Mucosa of stomach (tissue), 1 donor: ENCODE results near the gene TGFBR3.

Experiments used
- H3K27me3 ChIP-seq: one replicate; pipeline ENCODE4 v1.7.0; 2013; ENCODE audit warnings: mild to moderate bottlenecking, low read length; ENCODE audit not compliant: control insufficient read depth, insufficient read depth
- H3K36me3 ChIP-seq: one replicate; pipeline ENCODE4 v1.7.0; 2013; ENCODE audit warnings: low read length; ENCODE audit not compliant: control insufficient read depth, insufficient read depth
- H3K4me1 ChIP-seq: one replicate; pipeline ENCODE4 v1.7.0; 2013; ENCODE audit warnings: mild to moderate bottlenecking, low read length; ENCODE audit not compliant: control insufficient read depth, insufficient read depth
- H3K4me3 ChIP-seq: one replicate; pipeline ENCODE4 v1.7.0; 2013; ENCODE audit warnings: low read length
- H3K9ac ChIP-seq: one replicate; pipeline ENCODE4 v1.7.0; 2013; ENCODE audit warnings: mild to moderate bottlenecking, low read length, moderate library complexity
- H3K9me3 ChIP-seq: one replicate; pipeline ENCODE4 v1.7.0; 2013; ENCODE audit warnings: mild to moderate bottlenecking, low read length, moderate library complexity; ENCODE audit not compliant: control insufficient read depth
- donor health status: Pancreatic carcinoma.

The TGFBR3 gene

GRCh38 chr1:91777196-91777595 is 108.8 kb downstream of the TGFBR3 start:
- H3K4me1 ChIP-seq, result no peaks in the 10 kb centered on the region
- no peak overlapping the region for H3K9ac ChIP-seq
- no peaks in the 10 kb centered on the region for H3K27me3 ChIP-seq
- H3K4me3 ChIP-seq, result no peak overlapping the region
- H3K9me3 ChIP-seq, result no peaks in the 10 kb centered on the region
- no peaks in the 10 kb centered on the region for H3K36me3 ChIP-seq

- Histone ChIP-seq H3K4me1 (no peaks in the 10 kb centered on the region), H3K9me3 (no peaks in the 10 kb centered on the region), H3K36me3 (no peaks in the 10 kb centered on the region), H3K27me3 (no peaks in the 10 kb centered on the region), H3K4me3 (no peak overlapping the region), H3K9ac (no peak overlapping the region)
Observed at GRCh38 chr1:91776068-91776794, 109.7 kb downstream of the TGFBR3 start.

- Histone ChIP-seq H3K9me3 (no peaks in the 10 kb centered on the region), H3K9ac (no peak overlapping the region), H3K4me1 (no peaks in the 10 kb centered on the region), H3K27me3 (no peaks in the 10 kb centered on the region), H3K4me3 (no peak overlapping the region), H3K36me3 (no peaks in the 10 kb centered on the region)
Observed at GRCh38 chr1:91775227-91775626, 110.7 kb downstream of the TGFBR3 start.

GRCh38 chr1:91774520-91775203 is 111.3 kb downstream of the TGFBR3 start:
- H3K4me3 ChIP-seq, result no peak overlapping the region
- H3K36me3 ChIP-seq, result no peaks in the 10 kb centered on the region
- no peak overlapping the region for H3K9ac ChIP-seq
- no peaks in the 10 kb centered on the region for H3K9me3 ChIP-seq
- no peaks in the 10 kb centered on the region for H3K4me1 ChIP-seq
- no peaks in the 10 kb centered on the region for H3K27me3 ChIP-seq

GRCh38 chr1:91771717-91772116 is 114.2 kb downstream of the TGFBR3 start:
- H3K4me3 ChIP-seq, result no peak overlapping the region
- H3K9me3 ChIP-seq, result no peaks in the 10 kb centered on the region
- H3K36me3 ChIP-seq, result no peaks in the 10 kb centered on the region
- no peaks in the 10 kb centered on the region for H3K4me1 ChIP-seq
- H3K27me3 ChIP-seq, result no peaks in the 10 kb centered on the region
- H3K9ac ChIP-seq, result no peak overlapping the region

- Histone ChIP-seq H3K36me3 (no peaks in the 10 kb centered on the region), H3K4me3 (no peak overlapping the region), H3K27me3 (no peaks in the 10 kb centered on the region), H3K9ac (no peak overlapping the region), H3K4me1 (no peaks in the 10 kb centered on the region), H3K9me3 (no peaks in the 10 kb centered on the region)
Observed at GRCh38 chr1:91770667-91771268, 115.2 kb downstream of the TGFBR3 start.

GRCh38 chr1:91769742-91770141 is 116.2 kb downstream of the TGFBR3 start:
- Histone ChIP-seq H3K27me3 (no peaks in the 10 kb centered on the region), H3K4me1 (no peaks in the 10 kb centered on the region), H3K4me3 (no peak overlapping the region), H3K36me3 (no peaks in the 10 kb centered on the region), H3K9me3 (no peaks in the 10 kb centered on the region), H3K9ac (no peak overlapping the region)

GRCh38 chr1:91768786-91769725 is 116.9 kb downstream of the TGFBR3 start:
- no peak overlapping the region for H3K4me3 ChIP-seq
- no peaks in the 10 kb centered on the region for H3K4me1 ChIP-seq
- H3K27me3 ChIP-seq, result no peaks in the 10 kb centered on the region
- H3K36me3 ChIP-seq, result no peaks in the 10 kb centered on the region
- no peaks in the 10 kb centered on the region for H3K9me3 ChIP-seq
- no peak overlapping the region for H3K9ac ChIP-seq

- Histone ChIP-seq H3K36me3 (no peaks in the 10 kb centered on the region), H3K9ac (no peak overlapping the region), H3K9me3 (no peaks in the 10 kb centered on the region), H3K4me1 (no peaks in the 10 kb centered on the region), H3K4me3 (no peak overlapping the region), H3K27me3 (no peaks in the 10 kb centered on the region)
Observed at GRCh38 chr1:91768120-91768519, 117.8 kb downstream of the TGFBR3 start.

GRCh38 chr1:91766883-91767282 is 119.1 kb downstream of the TGFBR3 start:
- H3K4me1 ChIP-seq, result no peaks in the 10 kb centered on the region

GRCh38 chr1:91765880-91766443 is 120.0 kb downstream of the TGFBR3 start:
- no peaks in the 10 kb centered on the region for H3K27me3 ChIP-seq
- no peaks in the 10 kb centered on the region for H3K36me3 ChIP-seq
- no peaks in the 10 kb centered on the region for H3K4me1 ChIP-seq
- no peaks in the 10 kb centered on the region for H3K9me3 ChIP-seq
- H3K9ac ChIP-seq, result no peak overlapping the region
- no peak overlapping the region for H3K4me3 ChIP-seq

More at GRCh38 chr1:91766883-91767282, 119.1 kb downstream of the TGFBR3 start:
- no peak overlapping the region for H3K4me3 ChIP-seq
- H3K9me3 ChIP-seq, result no peaks in the 10 kb centered on the region
- no peaks in the 10 kb centered on the region for H3K27me3 ChIP-seq
- no peak overlapping the region for H3K9ac ChIP-seq
- no peaks in the 10 kb centered on the region for H3K36me3 ChIP-seq
